GDM1 (cell line): ENCODE data around the gene SHROOM3.

Experiments
- DNase-seq: peaks from one replicate; lab custom pipeline; 2025; lab: John Stamatoyannopoulos, UW

Gene SHROOM3

DNA sequence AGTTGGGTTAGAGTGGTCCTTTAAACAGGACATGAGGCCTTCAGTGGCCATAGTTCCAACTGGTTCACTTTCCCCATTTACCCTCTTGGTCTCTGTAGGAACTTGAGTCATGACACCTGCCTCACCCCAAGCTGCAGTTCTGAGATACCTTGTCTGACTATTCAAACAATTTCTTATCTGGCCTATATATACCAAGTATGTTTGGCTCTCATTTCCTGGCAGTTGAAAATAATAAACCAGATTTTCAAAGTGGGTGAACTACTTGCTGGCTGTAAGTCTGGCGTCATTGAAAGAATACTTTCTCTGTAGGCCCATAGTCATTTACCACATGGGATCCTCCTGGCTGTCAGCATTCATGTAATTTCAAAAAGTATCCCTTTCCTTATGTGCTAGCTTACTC is 228.8 kb downstream of the SHROOM3 start:
- DNase-seq = no peak

DNA sequence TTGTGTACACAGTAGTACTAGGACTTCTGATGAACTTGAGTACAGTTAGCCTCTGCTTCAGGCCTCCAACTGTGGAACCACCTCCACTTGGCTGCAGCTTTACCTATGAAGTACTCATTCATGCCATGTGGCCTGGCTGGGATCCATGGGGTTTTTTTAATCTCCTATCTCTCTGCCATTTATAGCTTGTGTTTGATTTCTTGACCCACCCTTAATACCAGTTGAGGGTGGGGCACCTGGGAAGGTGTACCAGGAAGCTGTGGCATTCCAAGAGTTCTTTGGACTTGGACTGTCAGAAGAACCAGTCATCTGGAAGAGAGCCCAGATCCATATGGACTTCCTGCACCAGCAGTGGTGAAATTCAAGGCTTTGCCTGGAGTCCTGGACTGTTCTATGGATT is 230.1 kb downstream of the SHROOM3 start:
- DNase-seq = no peak

GRCh38 chr4:76665721-76666120 is 230.7 kb downstream of the SHROOM3 start:
- no peak for DNase-seq

- no peak for DNase-seq
Observed at GRCh38 chr4:76666944-76667532, 232.0 kb downstream of the SHROOM3 start.

DNA sequence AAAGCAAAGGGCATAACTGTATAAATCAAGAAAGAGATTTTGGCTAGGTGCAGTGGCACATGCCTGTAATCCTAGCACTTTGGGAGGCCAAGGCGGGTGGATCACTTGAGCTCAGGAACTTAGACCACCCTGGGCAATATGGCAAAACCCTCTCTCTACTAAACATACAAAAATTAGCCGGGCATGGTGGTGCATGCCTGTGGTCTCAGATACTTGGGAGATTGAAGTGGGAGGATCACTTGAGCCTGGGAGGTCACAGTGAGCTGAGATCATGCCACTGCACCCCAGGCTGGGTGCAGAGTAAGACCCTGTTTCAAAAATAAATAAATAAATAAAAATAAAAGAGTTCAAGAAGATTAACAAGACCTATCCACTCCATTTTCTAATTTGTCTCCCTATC is 235.6 kb downstream of the SHROOM3 start:
- no peak for DNase-seq

GRCh38 chr4:76673362-76673761 is 238.3 kb downstream of the SHROOM3 start:
- DNase-seq = no peak

DNA sequence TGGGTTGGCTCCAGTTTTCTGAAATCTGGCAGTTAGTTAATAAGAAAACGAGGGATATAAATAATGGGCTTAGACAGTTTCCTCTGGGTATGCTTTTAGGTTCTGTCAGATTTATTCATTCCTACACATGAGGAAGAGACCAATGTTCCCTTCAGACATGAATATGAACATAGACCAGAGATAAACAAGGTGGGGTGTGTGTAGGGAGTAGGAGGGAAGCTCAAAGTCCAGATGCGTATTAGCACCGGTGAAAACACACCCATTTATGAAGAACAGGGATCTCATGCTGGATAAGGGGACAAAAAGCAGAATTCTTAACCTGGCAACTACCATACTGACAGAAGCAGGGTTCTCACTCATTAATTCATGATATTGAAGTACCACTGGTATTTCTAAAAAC is 240.0 kb downstream of the SHROOM3 start:
- no peak for DNase-seq

GRCh38 chr4:76677571-76678326 is 242.7 kb downstream of the SHROOM3 start:
- DNase-seq = no peak

- no peak for DNase-seq
Observed at GRCh38 chr4:76679691-76680090, 244.7 kb downstream of the SHROOM3 start.

GRCh38 chr4:76680952-76681351 is 245.9 kb downstream of the SHROOM3 start:
- no peak for DNase-seq

DNA sequence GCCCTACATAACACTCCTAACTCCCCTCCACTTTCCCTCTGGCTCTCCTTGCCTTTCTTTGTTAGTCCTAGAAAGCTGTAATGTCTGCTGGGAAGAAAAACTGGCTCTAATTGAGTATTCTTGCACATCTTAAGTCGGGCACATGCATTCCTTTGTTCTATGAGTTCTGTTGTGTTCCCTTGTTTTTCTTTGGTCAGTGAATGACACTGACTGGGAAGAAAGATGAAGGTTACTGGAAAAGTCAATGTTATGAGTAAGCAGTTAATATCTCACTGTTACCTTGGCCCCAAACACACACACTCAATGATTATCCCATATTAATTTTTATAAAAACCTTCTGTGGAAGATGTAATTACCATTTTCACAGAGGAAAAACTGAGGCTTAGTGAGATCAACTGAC is 247.0 kb downstream of the SHROOM3 start:
- no peak for DNase-seq

DNA sequence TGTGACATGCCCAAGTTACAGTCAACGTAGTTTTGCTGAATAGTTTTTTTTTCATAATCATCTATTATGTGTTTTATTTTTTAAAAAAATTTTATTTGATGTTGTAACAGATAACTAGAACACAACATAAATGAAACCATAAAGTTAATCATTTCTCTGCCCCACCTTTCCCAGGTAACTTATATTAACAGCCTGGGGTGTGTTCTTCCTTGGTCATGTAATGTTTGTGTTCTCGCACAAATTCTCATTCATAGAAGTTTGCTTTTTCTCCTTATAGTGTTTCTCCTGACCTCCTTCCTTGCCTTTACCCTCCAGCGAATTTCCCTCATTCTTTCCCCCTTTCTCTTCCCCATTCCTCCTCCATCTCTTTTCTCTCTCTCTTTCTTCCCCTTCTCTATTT is 248.1 kb downstream of the SHROOM3 start:
- no peak for DNase-seq

DNA sequence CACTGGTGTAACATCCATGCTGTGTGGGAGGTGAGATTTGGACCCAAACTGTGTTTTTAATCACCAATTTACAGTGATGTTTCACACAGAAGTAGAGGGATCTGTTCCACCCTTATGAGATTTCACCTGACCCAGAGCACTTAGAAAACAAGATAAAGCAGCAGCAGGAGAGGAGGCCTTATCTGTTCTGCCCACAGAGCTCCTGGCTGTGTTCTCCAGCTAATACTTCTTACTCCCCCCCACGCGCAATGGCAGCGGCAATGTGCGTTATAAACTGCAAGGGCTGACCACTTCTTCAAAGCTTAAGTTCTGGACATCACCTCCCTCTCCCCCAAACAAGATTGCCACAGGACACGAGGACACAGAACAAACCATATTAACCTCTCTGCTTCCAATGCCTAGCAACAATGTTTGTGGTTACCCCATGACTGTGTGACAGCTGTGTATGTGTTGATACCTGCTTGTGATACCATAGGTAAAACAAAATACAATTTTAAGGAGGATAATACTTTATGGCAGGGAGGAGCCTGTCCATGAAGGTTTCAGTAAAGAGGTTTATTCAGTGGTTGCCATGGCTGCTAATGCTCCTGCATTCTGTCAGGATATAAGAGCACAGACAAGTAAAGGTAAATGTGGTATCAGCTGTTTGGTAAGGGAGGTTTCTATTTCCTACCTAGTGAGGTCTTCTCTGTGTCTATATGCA is 252.9 kb downstream of the SHROOM3 start:
- DNase-seq = no peak

- no peak for DNase-seq
Observed at GRCh38 chr4:76688619-76689144, 253.7 kb downstream of the SHROOM3 start.

DNA sequence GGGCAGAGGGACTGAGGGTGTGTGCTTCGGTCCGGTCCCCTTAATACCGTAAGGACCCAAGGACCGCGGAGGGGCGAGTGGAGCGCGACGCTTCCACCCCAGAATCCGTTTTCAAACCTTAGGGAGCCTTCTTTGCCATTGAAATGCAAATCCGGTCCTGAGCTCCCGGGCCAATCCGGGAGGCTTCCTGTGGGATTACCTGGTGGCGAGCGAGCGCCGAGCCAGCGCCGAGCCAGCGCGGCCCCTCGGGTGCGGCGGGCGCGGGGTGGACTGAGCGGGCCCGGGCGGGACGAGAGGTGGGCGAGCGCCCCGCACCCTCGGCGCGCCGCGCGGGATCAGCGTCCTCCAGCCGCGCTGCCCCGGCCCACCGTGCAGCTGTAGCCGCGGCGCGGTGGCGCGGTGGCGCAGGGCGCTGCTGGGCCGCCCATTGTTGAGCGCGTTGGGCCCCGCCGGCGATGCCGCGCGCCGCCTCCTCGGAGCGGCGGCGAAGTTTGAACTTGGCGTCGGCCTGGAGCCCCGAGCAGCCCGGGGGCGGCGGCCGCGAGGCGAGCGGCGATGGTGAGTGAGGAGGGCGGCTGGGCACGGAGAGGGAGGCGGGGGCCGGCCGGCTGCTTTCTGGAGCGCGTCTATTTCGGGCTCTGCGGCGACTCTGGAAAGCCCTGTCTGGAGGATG is 254.3 kb downstream of the SHROOM3 start:
- DNase-seq = no peak

GRCh38 chr4:76690011-76690905 is 255.2 kb downstream of the SHROOM3 start:
- DNase-seq = no peak

DNA sequence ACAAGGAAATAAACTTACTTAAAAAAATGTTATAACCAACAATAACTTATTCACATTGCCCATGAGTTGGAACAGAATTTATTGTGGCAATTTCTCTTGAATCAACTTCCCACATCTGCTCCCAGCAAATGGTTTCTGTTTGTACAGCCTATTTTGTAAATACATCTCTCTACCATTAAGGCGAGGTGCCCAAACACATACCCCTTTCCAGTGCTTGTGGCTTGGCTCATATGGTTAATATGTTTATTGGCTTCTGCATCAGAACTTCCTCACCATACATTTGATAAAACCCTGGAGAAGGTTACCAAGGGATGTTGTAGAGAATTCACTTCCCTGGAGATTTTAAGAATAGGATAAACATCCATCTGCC is 255.9 kb downstream of the SHROOM3 start:
- no peak for DNase-seq

DNA sequence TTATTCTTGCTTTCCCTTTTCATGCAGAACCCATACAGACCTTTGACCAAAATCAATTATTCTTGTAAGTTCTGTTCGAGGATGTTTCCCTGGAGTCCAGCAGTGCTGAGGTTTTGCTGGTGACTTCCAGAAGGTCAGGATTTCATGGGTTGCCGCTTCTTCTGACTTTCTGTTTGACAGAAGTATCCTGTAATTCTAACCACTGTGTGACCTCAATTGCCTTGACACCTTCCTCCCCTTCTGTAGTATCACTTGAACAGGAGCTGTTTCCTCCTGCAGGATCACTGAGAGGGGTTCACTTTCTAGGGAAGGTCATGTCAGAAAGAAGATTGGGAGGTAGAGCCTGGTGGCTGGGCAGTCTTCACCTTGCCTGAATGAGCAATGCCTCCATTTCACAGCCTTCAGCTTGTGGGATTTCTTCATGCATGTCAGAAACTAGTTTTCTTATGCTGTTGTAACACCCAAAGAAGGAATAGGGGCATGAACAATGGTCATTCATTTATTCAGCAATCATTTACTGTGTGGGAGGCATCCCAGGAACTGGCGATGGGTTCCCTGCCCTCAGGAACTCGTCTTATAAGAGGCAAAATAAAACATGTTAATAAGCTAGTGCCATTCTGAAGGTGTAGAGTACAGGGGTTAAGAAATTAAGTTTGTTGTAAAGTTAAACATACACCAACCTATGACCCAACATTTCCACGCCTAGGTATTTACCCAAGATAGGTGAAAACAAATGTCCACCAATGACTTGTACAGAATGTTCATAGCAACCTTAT is 257.0 kb downstream of the SHROOM3 start:
- no peak for DNase-seq

DNA sequence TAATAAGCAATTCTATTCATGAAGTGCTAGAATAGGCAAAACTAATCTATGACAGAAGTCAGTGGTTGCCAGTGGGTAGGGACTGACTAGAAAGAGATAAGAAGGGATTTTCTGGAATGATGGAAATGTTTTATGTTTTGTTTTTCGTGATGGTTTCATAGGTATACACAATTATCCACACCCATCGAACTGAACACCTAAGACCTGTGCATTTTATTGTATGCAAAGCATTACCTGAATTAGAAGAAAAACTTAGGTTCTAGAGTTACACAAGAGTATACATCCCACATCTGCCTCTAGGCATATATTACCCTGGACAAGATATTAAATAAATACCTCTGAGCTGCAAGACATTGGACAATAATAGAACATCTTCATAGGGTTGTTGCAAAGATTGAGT is 257.7 kb downstream of the SHROOM3 start:
- DNase-seq = no peak

DNA sequence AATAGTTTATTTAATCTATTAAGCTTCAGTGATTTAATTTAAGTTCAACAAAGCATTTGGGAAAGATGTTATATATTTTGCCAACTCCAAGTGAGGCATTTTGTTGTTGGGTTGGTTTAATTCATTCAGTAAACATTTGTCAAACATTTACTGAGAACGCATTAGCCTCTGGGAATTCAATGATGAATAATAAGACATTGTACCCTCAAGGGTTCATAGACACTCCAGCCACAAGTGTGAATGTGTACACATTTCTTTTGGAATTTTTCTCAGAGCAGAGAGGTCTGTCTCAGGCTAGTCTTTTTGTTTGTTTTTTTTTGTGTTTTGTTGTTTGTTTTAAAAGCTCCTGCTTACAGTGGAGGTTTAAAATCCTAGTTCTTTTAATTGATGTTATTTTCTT is 259.0 kb downstream of the SHROOM3 start:
- no peak for DNase-seq

- no peak for DNase-seq
Observed at GRCh38 chr4:76696109-76696508, 261.1 kb downstream of the SHROOM3 start.
